Suprapubic skin (tissue), 4 donors: ENCODE measurements around the gene NUDT4. TPM values are rescaled to one million over a fixed set of nuclear protein-coding genes. Genes with fewer than 3 reads are reported as not detected.
"Not testable (repeated sequence)": the region's sequence is repeated elsewhere in the genome, so short reads cannot be mapped to it uniquely, and the experiment has no call there.

Experiments
- DNase-seq, 2 donors: peaks; one replicate each; pipeline ENCODE4 v3.0.0-alpha.2; 2019; ENCODE audit warnings: low spot score in 2 of 2
- H3K27ac ChIP-seq: fragments of 200-600 bp; sonication (generic); one replicate; pipeline ENCODE4 v1.5.1; 2019
- H3K27me3 ChIP-seq: fragments of 200-600 bp; sonication (generic); one replicate; pipeline ENCODE4 v1.5.1; 2019
- H3K36me3 ChIP-seq: fragments of 200-600 bp; sonication (generic); one replicate; pipeline ENCODE4 v1.5.1; 2019
- H3K4me1 ChIP-seq: fragments of 200-600 bp; sonication (generic); one replicate; pipeline ENCODE4 v1.5.1; 2019
- H3K4me3 ChIP-seq: fragments of 200-600 bp; sonication (generic); one replicate; pipeline ENCODE4 v1.5.1; 2019; ENCODE audit warnings: mild to moderate bottlenecking
- H3K9me3 ChIP-seq: fragments of 200-600 bp; sonication (generic); one replicate; pipeline ENCODE4 v1.5.1; 2019
- EP300 ChIP-seq: sonication (generic); formaldehyde crosslinking; IDR thresholded peaks from one replicate; pipeline ENCODE4 v1.6.1; 2017; ENCODE audit warnings: antibody characterized with exemption
- POLR2A ChIP-seq, 2 donors: fragments of 450-650 bp; IDR thresholded peaks; one replicate each; pipeline ENCODE4 v1.6.1; 2017; ENCODE audit warnings: antibody characterized with exemption in 2 of 2, mild to moderate bottlenecking in 2 of 2, moderate library complexity in 2 of 2
- POLR2AphosphoS5 ChIP-seq, 3 donors: sonication (generic); formaldehyde crosslinking; IDR thresholded peaks; one replicate each; pipeline ENCODE4 v1.6.1; 2017; ENCODE audit warnings: antibody characterized with exemption in 3 of 3
- WGBS: methylation state at CpG from one replicate; pipeline ENCODE4 v1.1.5; 2018; 5-methylcytosine and 5-hydroxymethylcytosine counted together
- total RNA-seq, 4 donors: library from RNA; depleted of rRNA; stranded (reverse); fragments of >200 nt; gene quantifications; one replicate each; pipeline ENCODE4 v1.1.0, GENCODE V29; 2016
- TF ChIP-seq, protein P1 (sequence below), 2 donors: fragments of 200-600 bp in 1 of 2; fragments of 450-650 bp in 1 of 2; sonication (generic) in 1 of 2; IDR thresholded peaks; one replicate each; pipeline ENCODE4 v1.5.1; 2016 to 2019; ENCODE audit warnings: antibody characterized with exemption in 2 of 2, mild to moderate bottlenecking in 1 of 2, moderate library complexity in 1 of 2

Gene NUDT4
- total RNA-seq, 4 donors from 2014 or later: 27.1 to 46.7 (median 34.5) TPM

DNA sequence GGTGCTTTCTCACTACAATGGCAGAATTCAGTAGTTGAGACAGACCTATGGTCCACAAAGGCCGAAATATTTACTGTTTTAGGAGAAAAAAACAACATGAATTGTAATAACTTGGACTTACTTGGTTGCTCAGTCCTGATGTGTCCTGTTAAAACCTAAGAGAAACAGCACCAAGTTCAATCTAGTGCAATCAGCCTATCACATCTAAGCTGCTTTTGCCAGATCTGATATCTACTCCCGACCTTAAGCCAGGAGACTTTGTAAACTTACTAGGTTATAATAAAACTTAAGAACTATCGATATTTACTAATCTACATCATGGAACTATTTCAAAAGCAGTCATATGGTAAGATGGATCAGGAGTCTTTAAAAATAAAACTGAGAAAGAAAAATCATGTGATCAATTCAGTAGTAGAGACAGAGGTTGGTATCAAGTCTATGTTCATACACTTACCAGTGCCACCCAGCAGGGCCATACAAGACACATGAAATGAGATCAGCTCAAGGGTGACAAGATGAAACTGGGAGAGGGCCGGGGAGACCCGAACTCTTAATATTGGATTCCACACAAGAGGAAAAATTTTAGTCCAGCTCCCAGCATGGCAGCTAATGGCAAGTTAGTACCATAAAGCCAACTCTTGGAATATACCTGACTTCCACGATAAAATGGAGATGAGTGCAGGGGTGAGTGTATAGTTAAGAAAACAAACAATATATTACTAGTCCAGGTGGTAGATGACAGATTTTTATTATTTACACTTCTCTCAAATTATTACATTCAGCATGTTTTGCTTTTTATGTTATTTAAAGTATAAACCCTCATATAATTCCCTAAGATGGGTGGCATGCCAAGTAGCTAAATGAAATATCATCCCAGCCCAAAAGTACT, 27.5 kb downstream of the NUDT4 start:
- Histone ChIP-seq H3K27ac (no peak overlapping the region), H3K27me3 (no peaks in the 10 kb centered on the region), H3K9me3 (no peaks in the 10 kb centered on the region), H3K4me3 (no peak overlapping the region), H3K4me1 (peaks cover 18% of the 10 kb centered on the region), H3K36me3 (peaks cover 13% of the 10 kb centered on the region)
- no peak for TF ChIP-seq POLR2AphosphoS5 (IDR thresholded peaks at IDR 0.05)
- no peak for TF ChIP-seq EP300
- no peak for TF ChIP-seq POLR2A (IDR thresholded peaks at IDR 0.05)
- TF ChIP-seq, protein P1, sequence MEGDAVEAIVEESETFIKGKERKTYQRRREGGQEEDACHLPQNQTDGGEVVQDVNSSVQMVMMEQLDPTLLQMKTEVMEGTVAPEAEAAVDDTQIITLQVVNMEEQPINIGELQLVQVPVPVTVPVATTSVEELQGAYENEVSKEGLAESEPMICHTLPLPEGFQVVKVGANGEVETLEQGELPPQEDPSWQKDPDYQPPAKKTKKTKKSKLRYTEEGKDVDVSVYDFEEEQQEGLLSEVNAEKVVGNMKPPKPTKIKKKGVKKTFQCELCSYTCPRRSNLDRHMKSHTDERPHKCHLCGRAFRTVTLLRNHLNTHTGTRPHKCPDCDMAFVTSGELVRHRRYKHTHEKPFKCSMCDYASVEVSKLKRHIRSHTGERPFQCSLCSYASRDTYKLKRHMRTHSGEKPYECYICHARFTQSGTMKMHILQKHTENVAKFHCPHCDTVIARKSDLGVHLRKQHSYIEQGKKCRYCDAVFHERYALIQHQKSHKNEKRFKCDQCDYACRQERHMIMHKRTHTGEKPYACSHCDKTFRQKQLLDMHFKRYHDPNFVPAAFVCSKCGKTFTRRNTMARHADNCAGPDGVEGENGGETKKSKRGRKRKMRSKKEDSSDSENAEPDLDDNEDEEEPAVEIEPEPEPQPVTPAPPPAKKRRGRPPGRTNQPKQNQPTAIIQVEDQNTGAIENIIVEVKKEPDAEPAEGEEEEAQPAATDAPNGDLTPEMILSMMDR (IDR thresholded peaks at IDR 0.05): no peak
- WGBS: 85% methylated on average over 6 of the region's 6 CpGs
- DNase-seq: no peak

DNA sequence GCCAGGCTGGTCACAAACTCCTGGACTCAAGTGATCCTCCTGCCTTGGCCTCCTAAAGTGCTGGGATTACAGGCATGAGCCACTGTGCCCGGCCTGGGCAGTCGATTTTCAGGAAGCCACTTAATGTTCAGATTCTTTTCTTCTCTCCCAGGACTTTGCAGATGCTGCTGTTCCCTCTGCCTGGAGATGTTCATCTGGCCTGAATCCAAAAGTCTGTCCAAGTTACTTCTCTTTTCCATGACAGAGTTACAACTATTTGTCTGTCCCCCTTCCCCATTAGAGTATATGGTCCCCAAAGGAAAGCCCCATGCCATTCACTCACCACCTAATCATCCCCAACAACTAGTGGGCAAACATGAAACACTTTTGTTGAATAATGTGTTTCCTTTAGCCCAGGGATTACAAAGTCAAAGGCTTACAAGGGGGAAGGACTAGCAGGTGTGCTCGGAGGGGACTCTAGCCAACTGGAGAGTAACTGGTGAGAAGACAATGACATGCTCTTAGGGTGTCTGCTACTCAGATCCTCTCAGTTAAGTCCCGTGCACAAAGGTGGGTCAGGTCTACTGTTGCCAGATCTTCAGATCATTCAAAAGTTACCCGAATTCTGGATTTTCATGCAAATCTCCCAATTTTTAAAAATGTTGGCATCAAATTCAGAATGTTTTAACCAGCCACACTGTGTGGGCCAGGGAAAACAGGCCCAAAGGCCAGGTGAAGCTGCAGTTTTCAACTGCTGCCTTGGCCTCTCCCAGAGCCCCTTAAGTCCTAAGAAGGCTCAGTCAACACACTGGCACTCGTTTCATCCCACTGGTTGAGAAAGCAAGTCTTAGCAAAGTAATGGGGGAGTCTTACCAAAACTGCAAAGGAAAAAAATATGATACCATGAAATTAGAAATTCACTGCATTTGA, 29.6 kb downstream of the NUDT4 start:
- H3K27ac ChIP-seq: no peak overlapping the region
- H3K9me3 ChIP-seq: no peaks in the 10 kb centered on the region
- DNase-seq: no peak
- peaks cover 21% of the 10 kb centered on the region for H3K36me3 ChIP-seq
- no peak for TF ChIP-seq POLR2A (IDR thresholded peaks at IDR 0.05)
- TF ChIP-seq POLR2AphosphoS5 (IDR thresholded peaks at IDR 0.05): no peak
- no peak for TF ChIP-seq EP300
- TF ChIP-seq, protein P1 (IDR thresholded peaks at IDR 0.05): no peak
- WGBS: 83% methylated on average over 6 of the region's 6 CpGs
- H3K4me1 ChIP-seq: peaks cover 36% of the 10 kb centered on the region
- no peak overlapping the region for H3K4me3 ChIP-seq
- no peaks in the 10 kb centered on the region for H3K27me3 ChIP-seq

DNA sequence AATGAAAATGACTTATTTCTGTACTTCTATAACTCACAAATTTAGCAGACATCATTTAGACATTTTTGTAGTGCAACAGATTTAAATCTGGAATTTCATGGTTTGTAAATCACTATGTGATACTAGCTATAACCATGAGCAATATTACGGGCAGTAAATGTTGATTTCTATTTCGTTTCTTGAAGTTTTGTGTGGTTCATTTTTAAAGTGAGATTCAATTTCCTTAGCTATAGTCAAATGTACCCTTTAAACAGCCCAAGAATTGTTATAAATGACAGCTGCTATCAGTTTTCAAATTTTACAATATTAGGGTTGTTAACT, 30.2 kb downstream of the NUDT4 start:
- TF ChIP-seq EP300 (no peak), POLR2A (IDR thresholded peaks at IDR 0.05) (no peak), POLR2AphosphoS5 (IDR thresholded peaks at IDR 0.05) (no peak)
- TF ChIP-seq, protein P1 (IDR thresholded peaks at IDR 0.05): no peak
- peaks cover 41% of the 10 kb centered on the region for H3K4me1 ChIP-seq
- DNase-seq: no peak
- H3K36me3 ChIP-seq: peaks cover 21% of the 10 kb centered on the region
- H3K9me3 ChIP-seq: no peaks in the 10 kb centered on the region
- no peak overlapping the region for H3K27ac ChIP-seq
- 82% methylated on average over 2 of the region's 2 CpGs for WGBS
- H3K27me3 ChIP-seq: no peaks in the 10 kb centered on the region
- H3K4me3 ChIP-seq: no peak overlapping the region

DNA sequence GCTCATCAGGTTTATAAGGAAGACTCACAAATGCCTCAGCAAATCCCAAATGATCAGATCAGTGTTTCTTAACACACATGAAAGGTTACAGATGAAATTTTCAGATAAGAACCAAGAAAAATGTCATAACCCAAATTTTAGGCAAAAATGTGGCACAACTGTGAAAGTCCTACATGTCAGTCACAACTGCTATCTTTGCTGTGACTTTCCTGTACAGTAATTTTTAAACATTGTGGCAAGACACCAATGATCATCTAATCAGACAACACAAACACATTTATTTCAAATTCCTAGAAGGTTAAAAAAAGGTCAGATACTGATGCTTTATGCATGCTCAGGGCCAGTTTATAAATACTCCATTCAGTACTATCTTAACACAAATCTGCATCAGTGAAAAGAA, 31.1 kb downstream of the NUDT4 start:
- Histone ChIP-seq H3K36me3 (peaks cover 21% of the 10 kb centered on the region), H3K27ac (no peak overlapping the region), H3K27me3 (no peaks in the 10 kb centered on the region), H3K4me1 (peaks cover 49% of the 10 kb centered on the region), H3K9me3 (no peaks in the 10 kb centered on the region), H3K4me3 (no peak overlapping the region)
- TF ChIP-seq POLR2A (IDR thresholded peaks at IDR 0.05) (no peak), POLR2AphosphoS5 (IDR thresholded peaks at IDR 0.05) (no peak), EP300 (no peak)
- TF ChIP-seq, protein P1 (IDR thresholded peaks at IDR 0.05): no peak
- DNase-seq: no peak

DNA sequence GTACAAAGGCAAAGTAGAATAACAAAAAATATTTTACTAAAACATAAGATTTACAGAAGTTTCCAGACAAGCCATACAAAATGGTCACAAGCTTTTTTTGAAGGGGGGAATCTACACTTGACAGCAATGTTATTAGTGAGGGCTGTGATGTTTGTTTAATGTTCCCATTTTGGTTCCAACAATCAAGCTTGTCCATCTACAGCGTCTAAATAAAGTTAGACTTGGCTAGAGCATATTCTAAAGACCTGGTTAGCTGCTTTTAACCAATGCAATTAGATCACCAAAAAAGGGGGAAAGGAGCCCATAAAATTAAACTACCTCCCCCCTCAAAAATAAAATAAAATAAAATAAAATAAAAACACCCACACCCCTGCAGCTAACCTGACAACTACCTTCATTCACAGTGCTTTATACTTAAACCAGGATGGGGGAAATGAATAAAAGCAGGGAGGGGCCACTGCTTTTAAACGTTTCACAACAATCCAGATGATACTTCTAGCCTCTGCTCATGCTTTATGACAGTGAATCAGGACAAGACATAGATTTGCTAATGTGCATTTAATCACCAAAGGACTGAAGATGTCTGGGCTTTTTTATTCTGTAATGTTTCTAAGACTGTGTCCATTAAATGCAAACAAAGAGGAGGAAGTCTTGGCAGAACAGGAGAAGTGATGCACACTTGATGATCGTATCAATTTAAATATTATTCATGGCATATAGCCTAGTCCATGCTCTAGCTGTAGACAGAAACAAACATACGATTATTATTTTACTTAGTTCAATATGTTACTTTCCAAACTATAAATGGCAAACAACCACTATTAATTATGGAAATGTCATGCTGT, 31.8 kb downstream of the NUDT4 start:
- H3K27me3 ChIP-seq, H3K4me3 ChIP-seq, H3K27ac ChIP-seq, DNase-seq, H3K9me3 ChIP-seq: not testable (repeated sequence)
- 53% methylated on average over 4 of the region's 4 CpGs for WGBS
- Histone ChIP-seq H3K4me1 (peaks cover 41% of the 10 kb centered on the region), H3K36me3 (peaks cover 21% of the 10 kb centered on the region)

DNA sequence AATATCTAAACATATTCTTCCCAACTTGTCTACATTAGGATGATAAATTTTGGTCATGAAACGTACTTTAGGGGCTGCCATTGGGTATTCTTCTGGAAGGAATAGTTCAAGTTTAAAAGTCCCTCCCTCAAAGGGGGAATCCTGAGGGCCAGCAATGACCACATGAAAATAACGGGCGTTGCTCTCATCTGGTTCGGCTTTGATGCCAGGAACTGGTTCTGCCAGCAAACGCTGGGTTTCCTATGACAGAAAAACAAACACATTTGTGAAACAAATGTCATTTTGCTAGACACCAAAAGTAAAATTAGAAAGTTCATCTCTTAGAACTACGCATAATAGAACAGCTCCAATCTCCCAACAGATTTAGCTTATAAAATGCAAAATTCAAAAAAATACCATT, 33.3 kb downstream of the NUDT4 start:
- H3K27me3 ChIP-seq, H3K9me3 ChIP-seq, DNase-seq, H3K4me3 ChIP-seq: not testable (repeated sequence)
- Histone ChIP-seq H3K4me1 (peaks cover 46% of the 10 kb centered on the region), H3K27ac (peak overlapping the region; percentile 18), H3K36me3 (peaks cover 21% of the 10 kb centered on the region)
- WGBS: 46% methylated on average over 6 of the region's 6 CpGs

DNA sequence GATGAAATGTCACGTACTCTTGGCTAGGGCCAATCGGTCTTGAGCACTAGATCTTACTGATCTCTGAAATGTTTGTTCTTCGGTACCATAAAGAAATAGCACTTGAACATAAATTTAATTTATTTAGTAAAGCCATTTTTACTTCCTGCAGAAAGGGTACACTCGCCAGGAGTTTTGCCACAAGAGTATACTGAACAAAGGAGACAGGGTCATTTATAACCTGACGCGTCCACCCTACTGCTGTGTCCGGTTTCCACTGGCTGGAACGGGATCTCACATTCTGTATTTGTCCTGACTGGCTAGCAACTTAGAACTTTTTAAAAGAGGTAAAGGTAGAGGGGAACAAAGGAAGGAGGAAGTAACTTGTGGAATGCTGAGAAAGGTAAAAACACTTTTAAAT, 34.7 kb downstream of the NUDT4 start:
- not testable (repeated sequence) for H3K9me3 ChIP-seq, H3K27ac ChIP-seq, H3K4me3 ChIP-seq, DNase-seq, H3K27me3 ChIP-seq
- Histone ChIP-seq H3K36me3 (peaks cover 13% of the 10 kb centered on the region), H3K4me1 (peaks cover 46% of the 10 kb centered on the region)
- 84% methylated on average over 8 of the region's 8 CpGs for WGBS
